ENCODE measurements around the gene DNAH14.
"Not testable (repeated sequence)": the region's sequence is repeated elsewhere in the genome, so short reads cannot be mapped to it uniquely, and the experiment has no call there.

DNAH14 gene

DNA sequence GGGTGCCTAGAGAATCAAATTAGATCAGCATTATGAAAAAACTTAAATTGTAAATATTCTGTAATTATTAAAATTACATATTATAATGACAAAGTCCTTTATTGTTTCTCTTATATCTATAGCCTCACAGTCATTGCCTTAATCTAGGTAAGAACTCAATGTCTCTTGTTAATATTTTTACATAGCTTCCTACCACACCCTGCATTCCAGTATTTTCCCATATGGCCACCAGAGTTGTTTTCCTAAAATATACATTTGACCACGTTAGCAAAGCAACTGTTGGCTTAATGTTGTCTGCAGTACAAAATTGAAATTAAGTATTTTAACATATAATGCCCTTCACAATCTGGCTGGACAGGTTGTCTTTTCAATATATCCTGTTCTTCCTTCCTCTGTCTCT, 230.3 kb downstream of the DNAH14 start:
- no peak for DNase-seq

DNA sequence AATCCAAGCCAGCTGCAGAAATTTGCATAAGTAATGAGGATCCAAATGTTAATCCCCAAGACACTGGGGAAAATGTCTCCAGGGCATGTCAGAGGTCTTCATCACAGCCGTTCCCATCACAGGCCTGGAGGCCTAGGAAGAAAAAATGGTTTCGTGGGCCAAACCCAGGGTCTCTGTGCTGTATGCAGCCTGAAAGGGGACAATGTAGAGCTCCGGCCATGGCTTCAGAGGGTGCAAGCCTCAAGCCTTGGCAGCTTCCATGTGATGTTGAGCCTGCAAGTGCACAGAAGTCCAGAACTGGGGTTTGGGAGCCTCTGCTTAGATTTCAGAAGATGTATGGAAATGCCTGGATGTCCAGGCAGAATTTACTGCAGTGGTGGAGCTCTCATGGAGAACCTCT, 247.9 kb downstream of the DNAH14 start:
- not testable (repeated sequence) for DNase-seq

DNA sequence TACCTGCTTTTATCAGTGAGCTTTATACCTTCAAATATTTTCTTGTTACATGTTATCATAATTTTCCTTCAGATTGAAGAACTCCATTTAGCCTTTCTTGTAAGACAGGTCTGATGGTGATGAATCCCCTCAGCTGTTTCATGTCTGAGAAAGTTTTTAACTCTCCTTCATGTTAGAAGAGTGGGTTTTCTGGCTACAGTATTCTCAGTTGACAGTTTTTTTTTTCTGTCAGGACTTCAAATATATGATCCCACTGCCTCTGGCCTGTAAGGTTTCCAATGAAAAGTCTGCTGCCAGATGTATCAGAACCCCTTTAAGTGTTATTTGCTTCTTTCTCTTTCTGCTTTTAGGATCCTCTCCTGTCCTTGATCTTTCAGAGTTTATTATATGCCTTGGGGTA, 250.2 kb downstream of the DNAH14 start:
- DNase-seq: no peak

DNA sequence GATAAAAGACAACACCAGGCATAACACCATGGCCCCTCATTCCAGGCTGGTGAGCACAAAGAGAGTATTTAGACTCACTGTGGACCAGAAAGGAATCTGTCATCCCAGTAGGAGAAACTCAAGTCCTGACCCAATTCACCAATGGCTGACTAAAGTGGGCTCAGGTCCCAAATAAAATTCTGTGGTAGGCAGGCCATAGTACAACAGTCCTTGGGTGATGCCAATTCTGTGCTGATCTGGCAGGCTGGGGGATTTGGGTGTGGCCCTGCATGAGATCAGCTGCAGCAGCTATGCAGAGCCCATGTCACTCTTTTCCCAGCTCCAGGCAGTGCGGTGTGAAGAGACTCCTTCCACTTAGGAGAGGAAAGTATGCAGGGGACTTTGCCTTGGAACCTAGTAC, 253.2 kb downstream of the DNAH14 start:
- DNase-seq: no peak

DNA sequence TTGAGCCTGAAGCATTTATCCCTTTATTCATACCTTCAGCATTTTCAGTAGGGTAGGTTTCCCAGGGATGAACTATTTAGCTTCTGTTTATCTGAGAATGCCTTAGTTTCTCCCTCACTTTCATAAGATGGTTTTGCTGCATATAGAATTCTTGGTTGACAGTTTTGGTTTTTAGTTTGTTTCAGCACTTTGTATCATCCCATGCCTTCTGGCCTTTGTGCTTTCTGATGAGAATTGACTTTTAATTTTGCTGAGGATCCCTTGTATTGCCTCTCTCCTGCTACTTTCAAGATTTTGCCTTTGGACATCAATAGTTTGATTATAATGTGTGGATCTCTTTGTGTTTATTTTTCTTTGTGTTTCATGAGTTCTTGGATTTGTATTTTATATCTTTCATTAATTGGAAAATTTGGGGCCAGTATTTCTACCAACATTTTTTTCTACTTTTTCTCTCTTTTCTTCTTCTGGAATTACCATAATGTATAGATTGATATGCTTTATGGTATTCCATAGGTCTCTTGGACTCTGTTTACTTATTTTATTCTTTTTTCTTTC, 261.8 kb downstream of the DNAH14 start:
- no peak for DNase-seq

DNA sequence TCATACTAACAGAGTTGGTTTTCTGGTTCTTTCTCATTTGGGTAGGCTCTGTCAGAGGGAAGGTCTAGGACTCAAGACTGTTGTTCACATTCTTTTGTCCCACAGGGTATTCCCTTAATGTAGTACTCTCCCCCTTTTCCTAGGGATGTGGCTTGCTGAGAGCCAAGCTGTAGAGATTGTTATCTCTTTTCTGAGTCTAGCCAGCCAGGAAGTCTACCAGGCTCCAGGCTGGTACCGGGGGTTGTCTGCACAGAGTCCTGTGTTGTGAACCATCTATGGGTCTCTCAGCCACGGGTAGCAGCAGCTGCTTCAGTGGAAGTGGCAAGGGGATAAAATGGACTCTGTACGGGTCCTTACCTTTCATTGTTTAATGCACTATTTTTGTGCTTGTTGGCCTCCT, 272.0 kb downstream of the DNAH14 start:
- DNase-seq: no peak

DNA sequence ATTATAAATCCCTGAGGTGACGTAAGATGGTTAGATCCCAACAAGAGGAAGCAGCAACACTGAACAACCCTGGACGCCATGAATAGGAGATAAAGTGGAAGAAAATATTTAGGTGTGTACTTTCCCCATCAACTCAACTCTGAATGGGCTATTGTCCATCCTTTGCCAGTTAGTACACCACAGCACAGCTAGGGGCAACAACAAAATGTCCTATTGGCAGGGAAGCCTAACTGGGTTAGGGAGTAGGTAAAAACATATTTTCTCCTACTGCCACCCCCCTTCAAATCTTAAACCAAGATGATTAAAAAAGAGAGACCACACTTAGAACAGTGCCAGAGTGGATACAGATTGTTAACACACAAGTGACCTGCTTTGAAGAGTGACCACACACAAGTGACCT, 278.3 kb downstream of the DNAH14 start:
- no peak for DNase-seq

DNA sequence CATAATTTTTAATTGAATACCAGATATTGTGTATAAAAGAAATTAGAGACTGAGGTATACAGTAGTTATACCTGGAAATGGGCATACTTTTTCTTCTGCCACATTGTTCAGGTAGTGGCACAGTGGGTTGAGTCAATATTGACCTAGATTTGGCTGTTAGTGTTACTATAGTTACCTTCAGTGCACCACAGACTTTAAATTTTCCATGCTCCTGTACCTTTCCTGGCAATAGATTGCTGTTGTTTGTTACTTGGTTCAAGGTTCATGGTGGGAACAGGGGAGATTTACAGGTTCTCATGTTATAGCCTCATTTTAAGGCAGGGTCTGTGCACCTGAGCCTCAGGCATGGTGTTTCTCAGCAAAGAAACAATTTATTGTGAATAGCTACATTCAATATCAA, 279.7 kb downstream of the DNAH14 start:
- DNase-seq: no peak

DNA sequence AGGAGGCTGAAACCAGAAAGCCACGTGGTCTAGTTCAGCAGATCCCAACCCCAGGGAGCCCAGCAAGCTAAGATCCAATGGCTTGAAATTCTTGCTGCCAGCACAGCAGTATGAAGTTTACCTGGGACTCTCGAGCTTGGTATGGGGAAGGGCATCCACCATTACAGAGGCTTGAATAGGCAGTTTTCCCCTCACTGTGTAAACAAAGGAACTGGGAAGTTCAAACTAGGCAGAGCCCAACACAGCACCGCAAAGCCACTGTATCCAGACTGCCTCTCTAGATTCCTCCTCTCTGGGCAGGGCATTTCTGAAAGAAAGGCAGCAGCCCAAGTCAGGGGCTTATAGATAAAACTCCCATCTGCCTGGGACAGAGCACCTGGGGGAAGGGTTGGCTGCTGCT, 280.7 kb downstream of the DNAH14 start:
- DNase-seq: not testable (repeated sequence)

DNA sequence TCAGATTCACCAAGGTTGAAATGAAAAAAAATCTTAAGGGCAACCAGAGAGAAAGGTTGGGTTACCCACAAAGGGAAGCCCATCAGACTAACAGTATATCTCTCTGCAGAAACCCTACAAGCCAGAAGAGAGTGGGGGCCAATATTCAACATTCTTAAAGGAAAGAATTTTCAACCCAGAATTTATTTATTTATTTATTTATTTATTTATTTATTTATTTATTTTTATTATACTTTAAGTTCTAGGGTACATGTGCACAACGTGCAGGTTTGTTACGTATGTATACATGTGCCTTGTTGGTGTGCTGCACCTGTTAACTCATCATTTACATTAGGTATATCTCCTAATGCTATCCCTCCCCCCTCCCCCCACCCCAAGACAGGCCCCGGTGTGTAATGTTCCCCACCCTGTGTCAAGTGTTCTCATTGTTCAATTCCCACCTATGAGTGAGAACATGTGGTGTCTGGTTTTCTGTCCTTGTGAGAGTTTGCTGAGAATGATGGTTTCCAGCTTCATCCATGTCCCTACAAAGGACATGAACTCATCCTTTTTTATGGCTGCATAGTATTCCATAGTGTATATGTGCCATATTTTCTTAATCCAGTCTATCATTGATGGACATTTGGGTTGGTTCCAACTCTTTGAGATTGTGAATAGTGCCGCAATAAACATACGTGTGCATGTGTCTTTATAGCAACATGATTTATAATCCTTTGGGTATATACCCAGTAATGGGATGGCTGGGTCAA, 282.4 kb downstream of the DNAH14 start:
- not testable (repeated sequence) for DNase-seq

DNA sequence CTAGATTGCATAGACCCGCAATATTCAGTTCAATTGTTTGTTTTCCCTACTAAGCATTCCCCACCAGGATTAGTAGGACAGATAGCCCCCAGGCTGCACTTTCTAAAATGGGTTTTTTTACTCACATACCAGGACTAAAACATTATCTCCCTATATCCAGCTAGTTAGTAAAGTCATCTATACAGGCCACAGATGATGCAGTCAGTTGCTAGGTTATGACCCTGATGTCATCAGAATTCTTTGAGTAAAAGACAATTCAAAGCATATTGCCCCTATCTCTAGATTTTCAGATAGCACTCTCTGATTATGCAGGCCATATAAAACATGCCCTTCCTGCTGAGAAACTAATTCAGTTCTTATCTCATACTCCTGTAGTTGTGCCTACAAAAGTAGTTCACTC, 294.8 kb downstream of the DNAH14 start:
- no peak for DNase-seq

DNA sequence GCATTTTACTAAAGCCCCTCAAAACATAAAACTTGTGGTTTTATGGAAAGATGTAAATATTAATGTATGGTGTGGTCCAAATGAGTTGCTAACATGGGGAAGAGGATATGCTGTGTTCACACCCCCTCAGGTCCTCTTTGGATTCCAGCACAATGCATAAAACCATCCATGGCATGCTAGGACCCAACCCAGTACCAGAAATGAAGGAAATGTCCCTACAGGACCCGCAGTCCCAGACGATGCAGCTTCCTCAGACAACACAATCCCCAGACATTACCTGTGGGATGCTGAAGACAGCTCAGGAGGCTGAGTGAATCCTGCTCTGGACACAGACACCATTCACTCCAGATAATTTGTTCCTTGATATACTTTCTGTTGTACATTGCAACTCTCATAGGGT, 296.2 kb downstream of the DNAH14 start:
- DNase-seq: no peak

DNA sequence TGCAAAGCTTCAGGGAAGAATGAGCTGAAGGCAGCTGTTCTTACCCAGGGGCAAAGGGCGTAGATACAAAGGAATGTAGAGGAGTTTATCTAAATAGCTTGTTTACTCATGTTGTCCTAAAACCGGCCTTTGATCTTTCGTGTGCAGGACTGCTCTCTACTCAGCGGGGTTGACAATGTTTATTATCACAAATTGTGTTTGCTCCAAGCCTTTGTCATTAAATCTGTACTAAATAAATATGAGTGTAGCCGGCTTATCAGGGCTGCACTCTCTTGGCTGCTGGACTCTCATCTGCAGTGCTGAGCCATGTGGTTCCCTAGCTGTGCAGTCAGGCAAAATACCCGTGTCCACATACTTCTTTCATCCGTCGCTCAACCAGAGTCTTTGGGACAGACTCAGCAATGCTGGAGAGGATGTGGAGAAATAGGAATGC, 299.4 kb downstream of the DNAH14 start:
- no peak for DNase-seq

DNA sequence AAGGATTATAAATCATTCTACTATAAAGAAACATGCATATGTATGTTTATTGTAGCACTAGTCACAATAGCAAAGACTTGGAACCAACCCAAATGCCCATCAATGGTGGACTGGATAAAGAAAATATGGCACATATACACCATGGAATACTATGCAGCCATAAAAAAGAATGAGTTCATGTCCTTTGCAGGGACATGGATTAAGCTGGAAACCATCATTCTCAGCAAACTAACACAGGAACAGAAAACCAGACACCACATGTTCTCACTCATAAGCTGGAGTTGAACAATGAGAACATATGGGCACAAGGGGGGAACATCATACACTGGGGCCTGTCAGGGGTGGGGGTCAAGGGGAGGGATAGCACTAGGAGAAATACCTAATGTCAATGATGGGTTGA, 300.0 kb downstream of the DNAH14 start:
- DNase-seq: not testable (repeated sequence)

DNA sequence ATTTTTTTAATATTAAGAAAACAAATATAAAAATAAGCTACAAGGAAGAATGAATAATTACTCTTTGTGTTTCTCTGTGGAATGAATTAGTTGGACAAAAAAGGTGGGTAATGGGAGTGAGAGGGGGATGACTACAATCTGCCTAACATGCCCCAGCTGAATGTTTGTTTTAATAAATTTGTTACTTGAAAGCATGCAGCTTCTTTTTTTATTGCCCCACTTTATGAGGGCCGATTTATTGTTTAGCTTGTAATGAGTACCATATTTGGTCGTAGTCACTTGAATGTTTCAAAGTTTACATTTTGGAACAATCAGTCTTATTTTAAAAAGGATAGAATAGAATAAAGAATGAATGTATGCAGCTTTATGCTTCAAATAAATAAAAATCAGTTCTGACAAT, 301.0 kb downstream of the DNAH14 start:
- no peak for DNase-seq

DNA sequence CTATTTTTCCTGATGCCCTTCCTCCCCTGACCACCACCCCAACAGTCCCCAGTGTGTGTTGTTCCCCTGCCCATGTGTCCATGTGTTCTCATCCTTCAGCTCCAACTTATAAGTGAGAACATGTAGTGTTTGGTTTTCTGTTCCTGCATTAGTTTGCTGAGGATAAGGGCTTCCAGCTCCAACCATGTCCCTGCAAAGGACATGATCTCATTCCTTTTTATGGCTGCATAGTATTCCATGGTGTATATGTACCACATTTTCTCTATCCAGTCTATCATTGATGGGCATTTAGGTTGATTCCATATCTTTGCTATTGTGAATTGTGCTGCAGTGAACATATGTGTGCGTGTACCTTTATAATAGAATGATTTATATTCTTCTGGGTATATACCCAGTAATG, 303.5 kb downstream of the DNAH14 start:
- not testable (repeated sequence) for DNase-seq

DNA sequence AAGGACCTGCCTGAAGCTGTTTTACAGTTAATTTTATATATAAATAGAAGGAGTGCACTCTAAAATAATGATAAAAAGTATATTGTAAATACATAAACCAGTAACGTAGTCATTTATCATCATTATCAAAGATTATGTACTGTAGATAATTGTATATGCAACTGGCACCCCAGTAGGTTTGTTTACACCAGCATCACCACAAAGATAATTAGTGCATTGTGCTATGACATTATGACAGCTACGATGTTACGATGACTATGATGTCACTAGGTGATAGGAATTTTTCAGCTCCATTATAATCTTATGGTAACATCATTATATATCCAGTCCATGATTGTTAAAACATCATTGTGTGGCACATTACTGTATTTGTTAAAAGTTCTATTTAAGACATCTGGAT, 313.1 kb downstream of the DNAH14 start:
- DNase-seq: no peak

DNA sequence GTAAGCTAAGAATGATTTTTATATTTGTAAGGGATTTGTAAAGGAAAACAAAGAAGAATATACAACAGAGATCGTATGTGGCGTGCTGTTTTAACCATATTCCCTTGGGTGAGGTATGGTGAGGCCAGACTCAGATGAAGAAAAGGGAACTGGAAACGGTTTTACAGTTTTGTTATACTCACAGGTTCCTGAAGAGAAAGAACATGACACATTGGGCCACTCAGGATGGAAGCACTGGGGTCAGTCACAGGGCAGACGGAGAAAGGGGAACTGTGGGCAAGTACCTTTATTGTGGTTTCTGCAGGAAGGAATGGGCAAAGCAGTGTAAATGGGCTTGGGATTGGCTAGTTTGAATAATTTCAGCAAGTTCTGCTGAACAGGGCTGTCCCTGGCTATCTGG, 321.0 kb downstream of the DNAH14 start:
- DNase-seq: no peak

DNA sequence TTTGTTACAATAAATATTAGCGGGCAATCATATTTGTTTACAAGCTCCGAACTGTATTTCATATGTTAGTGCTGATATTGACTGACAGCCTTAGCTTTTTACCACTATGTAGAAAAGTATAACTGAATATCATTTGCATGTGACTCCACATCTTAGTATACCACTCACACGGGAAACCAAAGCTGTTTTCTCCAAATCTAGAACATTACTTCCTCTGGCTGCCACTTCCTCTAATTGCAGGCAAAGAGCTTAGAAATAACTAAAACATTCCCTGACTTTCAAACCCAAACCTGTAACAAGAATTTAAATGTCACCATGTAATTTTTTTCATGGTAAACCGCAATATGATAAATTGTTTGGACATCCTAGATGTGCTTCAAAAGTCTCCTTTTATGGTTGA, 323.7 kb downstream of the DNAH14 start:
- DNase-seq: no peak

DNA sequence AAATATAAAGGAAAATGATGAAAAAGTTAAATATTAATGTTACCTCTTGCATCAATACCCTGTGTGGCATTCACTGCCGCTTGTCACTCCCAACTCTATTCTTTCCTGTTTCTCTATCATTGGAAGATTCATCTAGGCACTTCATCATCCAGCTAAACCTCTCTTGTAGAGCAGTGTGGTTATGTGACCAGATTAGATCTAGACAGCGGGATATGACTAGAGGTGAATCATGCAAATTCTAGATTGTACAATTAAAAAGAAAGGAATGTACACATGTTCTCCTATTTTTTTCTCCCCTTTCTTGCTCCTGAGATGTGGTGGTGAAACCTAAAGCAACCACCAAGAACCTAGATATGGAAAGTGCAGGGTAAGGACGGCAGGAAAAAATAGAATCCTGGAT, 324.3 kb downstream of the DNAH14 start:
- no peak for DNase-seq

DNA sequence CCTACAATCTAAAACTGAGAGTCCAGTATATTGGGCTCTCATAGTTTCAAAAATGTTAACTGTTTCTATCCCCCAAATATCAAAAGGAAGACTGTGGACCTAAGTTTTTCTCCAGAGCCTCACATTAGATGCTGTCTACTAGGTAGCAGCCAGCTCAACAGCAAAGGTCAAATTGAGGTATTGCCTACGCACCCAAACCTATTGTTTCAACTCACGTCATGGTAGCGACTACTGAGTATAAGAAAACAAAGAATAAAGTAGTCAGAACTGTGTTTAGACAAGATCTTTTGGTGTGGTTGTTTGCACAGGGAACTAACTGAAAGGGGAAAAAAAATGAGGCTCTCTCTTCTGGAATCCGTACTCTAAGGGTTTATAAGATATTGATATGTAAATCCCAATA, 325.2 kb downstream of the DNAH14 start:
- DNase-seq: no peak

DNA sequence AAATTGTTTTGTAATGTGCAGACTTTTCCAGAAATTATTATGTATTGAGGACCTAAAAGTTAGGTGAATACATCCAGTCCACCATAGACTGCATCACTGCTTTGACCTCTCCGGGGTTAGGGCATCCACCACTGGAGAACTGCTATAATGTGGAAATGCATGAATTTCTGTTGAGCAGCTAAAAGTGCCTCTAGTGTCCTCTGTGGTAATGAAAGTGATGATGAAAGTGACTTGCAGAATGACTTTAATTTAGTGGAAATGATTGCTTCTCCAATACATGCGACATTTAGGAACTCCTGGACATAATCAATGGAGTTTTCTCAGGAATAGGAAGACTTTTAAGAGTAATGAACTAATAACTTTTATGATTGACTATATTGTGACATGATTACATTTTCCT, 327.6 kb downstream of the DNAH14 start:
- no peak for DNase-seq

DNA sequence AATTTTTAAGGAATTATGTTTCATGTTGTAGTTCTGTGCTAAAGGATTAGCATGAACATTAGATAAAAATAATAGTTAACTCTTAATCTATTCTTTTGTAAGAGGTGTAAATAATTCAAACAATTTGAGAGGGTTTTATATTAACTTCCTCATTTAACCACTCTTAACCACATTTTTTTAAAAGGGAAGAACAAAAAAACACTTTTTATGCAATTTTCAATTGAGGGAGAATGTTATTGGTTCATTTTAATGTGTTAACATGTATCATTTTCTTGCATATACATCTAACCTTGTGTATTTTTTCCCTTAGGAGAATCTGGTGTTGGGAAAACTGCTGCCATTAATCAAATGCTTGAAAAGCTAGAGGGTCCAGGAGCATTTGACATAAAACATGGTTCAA, 329.3 kb downstream of the DNAH14 start:
- no peak for DNase-seq

DNA sequence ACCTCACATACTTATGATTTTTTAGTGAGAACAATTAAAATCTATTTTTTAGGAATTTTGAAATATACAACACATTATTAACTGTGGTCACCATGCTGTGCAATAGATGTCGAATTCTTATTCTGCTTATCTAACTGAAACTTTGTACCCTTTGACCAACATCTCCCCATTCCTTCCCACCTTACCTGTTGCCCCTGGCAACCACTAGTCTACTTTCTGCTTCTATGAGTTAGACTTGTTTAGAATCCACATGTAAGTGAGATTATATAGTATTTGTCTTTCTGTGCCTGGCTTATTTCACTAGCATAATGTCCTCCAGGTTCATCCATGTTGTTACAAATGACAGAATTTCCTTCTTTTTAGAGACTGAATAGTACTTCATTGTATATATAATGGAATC, 330.1 kb downstream of the DNAH14 start:
- DNase-seq: no peak

DNA sequence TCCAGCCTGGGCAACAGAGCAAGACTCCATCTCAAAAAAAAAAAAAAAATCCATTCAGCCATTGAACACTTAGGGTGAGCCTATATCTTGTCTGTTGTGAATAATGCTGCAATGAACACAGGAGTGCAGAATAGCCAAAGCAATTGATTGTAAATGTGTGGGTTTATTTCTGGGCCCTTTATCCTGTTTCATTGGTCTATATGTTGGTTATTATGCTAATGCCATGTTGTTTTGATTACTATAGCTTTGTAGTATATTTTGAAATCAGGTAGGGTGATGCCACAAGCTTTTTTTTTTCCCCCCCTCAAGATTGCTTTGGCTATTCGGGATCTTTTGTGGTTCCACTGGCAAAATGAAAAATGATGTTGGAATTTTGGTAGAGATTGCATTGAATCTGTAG, 330.8 kb downstream of the DNAH14 start:
- no peak for DNase-seq

Measured in amniotic stem cell (primary cell).